PC-3 (cell line): ENCODE results near the gene ZNF296. TPM values are rescaled to one million over a fixed set of nuclear protein-coding genes. Genes with fewer than 3 reads are reported as not detected.

ENCODE experiments used
- ATAC-seq: fragments of 200-7000 bp; cut with Tn5 transposase; 2 replicates; pipeline ENCODE4 v1.9.1; 2020; ENCODE audit warnings: mild to moderate bottlenecking, moderate library complexity
- BruUV-seq: library from RNA; stranded (reverse); fragments of 400-500 nt; replicated peaks from 2 replicates; lab custom pipeline; 2021; lab: Mats Ljungman, UMichigan
- CTCF ChIA-PET: fragments of 300-600 bp; sonication (Branson Sonifier 250); formaldehyde crosslinking; loops from one replicate; lab custom pipeline; 2022; ENCODE audit warnings: antibody characterized with exemption; lab: Charles Lee
- POLR2A ChIA-PET: fragments of 300-600 bp; sonication (Branson Sonifier 250); formaldehyde crosslinking; loops from one replicate; lab custom pipeline; 2022; ENCODE audit warnings: antibody characterized with exemption; ENCODE audit not compliant: unreplicated experiment; lab: Charles Lee
- DNase-seq: peaks from one replicate; pipeline ENCODE4 v3.0.0-alpha.2; 2015
- H2AFZ ChIP-seq: fragments of 300-600 bp; sonication (generic); 2 replicates; pipeline ENCODE4 v1.6.0; 2016; ENCODE audit warnings: antibody characterized with exemption, low read length
- H3F3A ChIP-seq: fragments of 300-600 bp; sonication (generic); one replicate; pipeline ENCODE4 v1.6.0; 2017; ENCODE audit warnings: antibody characterized with exemption, low read length, control low read depth, mild to moderate bottlenecking; ENCODE audit not compliant: unreplicated experiment
- H3K27ac ChIP-seq: fragments of 300-600 bp; sonication (generic); 2 replicates; pipeline ENCODE4 v1.5.1; 2016; ENCODE audit warnings: mild to moderate bottlenecking, low read length
- H3K27me3 ChIP-seq: fragments of 300-600 bp; sonication (generic); 2 replicates; pipeline ENCODE4 v1.6.1; 2016; ENCODE audit warnings: low read length, mixed read lengths
- H3K36me3 ChIP-seq: fragments of 300-600 bp; sonication (generic); 2 replicates; pipeline ENCODE4 v1.6.1; 2016; ENCODE audit warnings: low read depth, mixed run types, low read length, mixed read lengths
- H3K4me1 ChIP-seq: fragments of 300-600 bp; sonication (generic); 2 replicates; pipeline ENCODE4 v1.5.1; 2016; ENCODE audit warnings: low read length; ENCODE audit not compliant: insufficient read depth
- H3K4me2 ChIP-seq: fragments of 300-600 bp; sonication (generic); 2 replicates; pipeline ENCODE4 v1.6.0; 2016; ENCODE audit warnings: low read length
- H3K4me3 ChIP-seq: fragments of 300-600 bp; sonication (generic); 2 replicates; pipeline ENCODE4 v1.5.1; 2016; ENCODE audit warnings: mild to moderate bottlenecking, low read length, mixed read lengths
- H3K79me2 ChIP-seq: fragments of 300-600 bp; sonication (generic); 2 replicates; pipeline ENCODE4 v1.6.1; 2017; ENCODE audit warnings: low read length, mixed read lengths
- H3K9ac ChIP-seq: fragments of 300-600 bp; sonication (generic); 2 replicates; pipeline ENCODE4 v1.6.0; 2016; ENCODE audit warnings: mild to moderate bottlenecking, low read length
- H3K9me2 ChIP-seq: fragments of 300-600 bp; sonication (generic); replicated peaks from 2 replicates; pipeline ENCODE4 v1.6.1; 2016; ENCODE audit warnings: mixed run types, low read length, mixed read lengths
- H3K9me3 ChIP-seq: fragments of 300-600 bp; sonication (generic); 2 replicates; pipeline ENCODE4 v1.6.1; 2016; ENCODE audit warnings: low read length, mixed read lengths
- H4K20me1 ChIP-seq: fragments of 300-600 bp; sonication (generic); 2 replicates; pipeline ENCODE4 v1.6.1; 2016; ENCODE audit warnings: low read length, mixed read lengths
- CTCF ChIP-seq: fragments of 300-600 bp; sonication (generic); conservative IDR thresholded peaks from 2 replicates; pipeline ENCODE4 v1.5.1; 2017; ENCODE audit warnings: antibody characterized with exemption, low read depth, mild to moderate bottlenecking, low read length
- EZH2 ChIP-seq: fragments of 300-600 bp; sonication (generic); IDR thresholded peaks from one replicate; pipeline ENCODE4 v1.6.1; 2017; ENCODE audit warnings: antibody characterized with exemption, mild to moderate bottlenecking, low read length; ENCODE audit not compliant: unreplicated experiment
- EZH2phosphoT487 ChIP-seq: fragments of 300-600 bp; sonication (generic); IDR thresholded peaks from 2 replicates; pipeline ENCODE4 v1.6.1; 2018; ENCODE audit warnings: mild to moderate bottlenecking, antibody characterized with exemption, low read length, borderline replicate concordance
- intact Hi-C: fragments of 100-400 bp; cut with micrococcal nuclease; formaldehyde crosslinking; loops from 2 replicates; pipeline ENCODE4 v1.9.0; 2023
- total RNA-seq: library from RNA; depleted of rRNA; stranded (reverse); fragments of >200 nt; gene quantifications from 2 replicates; pipeline ENCODE4 v1.2.3, GENCODE V29; 2014

Gene ZNF296
- total RNA-seq, 1 experiment from 2014 or later = 2.4 TPM

- intact Hi-C loops = no loop called here
- CTCF ChIA-PET = no interaction called here
- Histone ChIP-seq H3K9me2 (no peaks in the 10 kb centered on the region), H3K9me3 (no peaks in the 10 kb centered on the region), H4K20me1 (peaks cover 13% of the 10 kb centered on the region), H3K4me2 (no peak overlapping the region), H3K27me3 (no peaks in the 10 kb centered on the region), H3K27ac (no peak overlapping the region), H3K4me3 (no peak overlapping the region), H3K9ac (no peak overlapping the region), H3K36me3 (peaks cover 5% of the 10 kb centered on the region), H3K4me1 (peaks cover 9% of the 10 kb centered on the region), H3F3A (no peaks in the 10 kb centered on the region), H2AFZ (no peak overlapping the region), H3K79me2 (peaks cover 32% of the 10 kb centered on the region)
- BruUV-seq = no TSS peak
- no peak for DNase-seq
- POLR2A ChIA-PET = no interaction called here
- TF ChIP-seq EZH2 (no peak), EZH2phosphoT487 (no peak), CTCF (no peak)
- no peak for ATAC-seq
Observed at GRCh38 chr19:45037393-45038169, 38.7 kb downstream of the ZNF296 start.

DNA sequence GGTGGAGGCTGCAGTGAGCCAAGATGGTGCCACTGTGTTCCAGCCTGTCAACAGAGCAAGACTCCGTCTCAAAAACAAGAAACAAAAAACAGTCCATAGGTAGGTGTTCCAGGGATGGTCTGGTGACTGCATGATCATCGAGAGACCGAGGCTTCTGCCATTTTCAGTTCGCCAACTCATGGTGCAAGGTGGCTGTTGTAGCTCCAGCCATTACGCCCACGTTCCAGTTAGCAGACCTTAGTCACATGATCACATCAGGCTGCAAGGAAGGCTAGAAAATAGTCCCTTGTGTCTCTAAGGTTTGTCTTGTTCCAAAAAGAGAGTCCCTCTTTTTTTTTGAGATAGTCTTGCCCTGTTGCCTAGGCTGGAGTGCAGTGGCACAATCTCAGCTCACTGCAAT is 40.5 kb downstream of the ZNF296 start:
- POLR2A ChIA-PET = no interaction called here
- Histone ChIP-seq H3K9me3 (no peaks in the 10 kb centered on the region), H4K20me1 (peaks cover 13% of the 10 kb centered on the region), H3K27ac (no peak overlapping the region), H3K27me3 (no peaks in the 10 kb centered on the region), H3K9ac (no peak overlapping the region), H3K36me3 (no peaks in the 10 kb centered on the region), H3F3A (no peaks in the 10 kb centered on the region), H3K4me1 (peaks cover 9% of the 10 kb centered on the region), H3K79me2 (peaks cover 18% of the 10 kb centered on the region), H3K4me3 (no peak overlapping the region), H3K9me2 (no peaks in the 10 kb centered on the region), H2AFZ (no peak overlapping the region), H3K4me2 (no peak overlapping the region)
- CTCF ChIA-PET = no interaction called here
- TF ChIP-seq EZH2 (no peak), CTCF (no peak)
- BruUV-seq = no TSS peak
- ATAC-seq (no peak), DNase-seq (no peak)
- intact Hi-C loops = no loop called here

- Histone ChIP-seq H3K36me3 (no peaks in the 10 kb centered on the region), H3K9me3 (no peaks in the 10 kb centered on the region), H3K27me3 (no peaks in the 10 kb centered on the region), H2AFZ (no peak overlapping the region), H4K20me1 (no peaks in the 10 kb centered on the region), H3K9me2 (no peaks in the 10 kb centered on the region), H3K27ac (no peak overlapping the region), H3K4me3 (no peak overlapping the region), H3K4me2 (no peak overlapping the region), H3F3A (no peaks in the 10 kb centered on the region), H3K79me2 (no peaks in the 10 kb centered on the region), H3K4me1 (no peaks in the 10 kb centered on the region), H3K9ac (no peak overlapping the region)
- ATAC-seq = no peak
- TF ChIP-seq EZH2 (no peak), CTCF (no peak), EZH2phosphoT487 (no peak)
- POLR2A ChIA-PET = no interaction called here
- no TSS peak for BruUV-seq
- intact Hi-C loops = no loop called here
- DNase-seq = no peak
- CTCF ChIA-PET = no interaction called here
Observed at GRCh38 chr19:45032421-45032820, 43.9 kb downstream of the ZNF296 start.
